Small intestine (tissue), 7 donors: ENCODE results near the gene MAML2. TPM values are rescaled to one million over a fixed set of nuclear protein-coding genes. Genes with fewer than 3 reads are reported as not detected.
A peak's percentile ranks its signal among the peaks of the same experiment; 100 is the strongest.

Source experiments
- DNase-seq, 2 donors: peaks; one replicate each; pipeline versions ENCODE4 v3.0.0 to v3.0.0-alpha.2; 2013
- FAIRE-seq: peaks from 2 replicates; lab custom pipeline; 2012; peaks lifted over from hg19 to GRCh38; lab: Jason Lieb, UNC
- H3K27ac ChIP-seq, 3 donors: one replicate each; pipeline ENCODE4 v1.5.1; 2013; ENCODE audit warnings: low read length in 2 of 3, mild to moderate bottlenecking in 2 of 3, control low read depth in 1 of 3, inconsistent platforms in 1 of 3, low read depth in 1 of 3, moderate library complexity in 1 of 3
- H3K27me3 ChIP-seq, 3 donors: one replicate each; pipeline ENCODE4 v1.6.1; 2013; ENCODE audit warnings: low read length in 3 of 3, inconsistent platforms in 1 of 3; ENCODE audit not compliant: control insufficient read depth in 3 of 3, insufficient read depth in 3 of 3
- H3K36me3 ChIP-seq, 3 donors: one replicate each; pipeline ENCODE4 v1.6.1; 2013; ENCODE audit warnings: low read length in 3 of 3, inconsistent platforms in 1 of 3, low read depth in 1 of 3, mild to moderate bottlenecking in 1 of 3, moderate library complexity in 1 of 3; ENCODE audit not compliant: control insufficient read depth in 3 of 3, insufficient read depth in 2 of 3
- H3K4me1 ChIP-seq, 3 donors: one replicate each; pipeline ENCODE4 v1.6.1; 2013; ENCODE audit warnings: low read length in 2 of 3, inconsistent platforms in 1 of 3, low read depth in 1 of 3, mild to moderate bottlenecking in 1 of 3, moderate library complexity in 1 of 3; ENCODE audit not compliant: control insufficient read depth in 3 of 3, insufficient read depth in 2 of 3
- H3K4me3 ChIP-seq, 3 donors: one replicate each; pipeline ENCODE4 v1.5.1; 2013; ENCODE audit warnings: low read length in 3 of 3, control low read depth in 1 of 3, inconsistent platforms in 1 of 3, low read depth in 1 of 3, mild to moderate bottlenecking in 1 of 3, moderate library complexity in 1 of 3
- H3K9me3 ChIP-seq, 2 donors: one replicate each; pipeline ENCODE4 v1.6.1; 2013; ENCODE audit warnings: low read depth in 1 of 2, low read length in 1 of 2; ENCODE audit not compliant: control insufficient read depth in 2 of 2, insufficient read depth in 1 of 2
- WGBS, 3 donors: extraction: QIAGEN DNeasy Blood & Tissue Kit; methylation state at CpG; one replicate each; pipeline ENCODE4 v1.1.7; 2013; 5-methylcytosine and 5-hydroxymethylcytosine counted together
- polyA plus RNA-seq, 4 donors: library from polyadenylated mRNA; stranded (reverse) in 3 of 4; unstranded in 1 of 4; fragments of 200-250 nt in 3 of 4; fragments of 120-200 nt in 1 of 4; gene quantifications; one replicate each; pipeline versions ENCODE4 v1.2.1 to v1.2.3, GENCODE V29; 2013
- donor health status: healthy with polysubstance abuse.
- donor health status: control.
- donor health status: control.
- donor health status: Bipolar disorder and iron deficiency.
- donor health status: healthy.

The MAML2 gene
- polyA plus RNA-seq, 4 donors: 0.45 to 11.6 (median 1.6) TPM

GRCh38 chr11:96107143-96107824, 235.7 kb downstream of the MAML2 start:
- Histone ChIP-seq H3K4me3 (no peak overlapping the region), H3K9me3 (no peaks in the 10 kb centered on the region), H3K27ac (no peak overlapping the region), H3K4me1 (peaks cover 0 to 15% (median 12%) of the 10 kb centered on the region in 3 donors), H3K36me3 (no peaks in the 10 kb centered on the region), H3K27me3 (no peaks in the 10 kb centered on the region)
- peak; percentile 65 to 79 for DNase-seq
- 50 to 78% (median 59%) methylated on average over 5 of the region's 5 CpGs for WGBS, 3 donors
- no peak for FAIRE-seq

- no peak overlapping the region for H3K4me3 ChIP-seq
- WGBS, 3 donors: 75 to 89% (median 88%) methylated on average over 3 of the region's 3 CpGs
- no peaks in the 10 kb centered on the region for H3K27me3 ChIP-seq
- peaks cover 0 to 15% (median 12%) of the 10 kb centered on the region in 3 donors for H3K4me1 ChIP-seq
- no peak for FAIRE-seq
- H3K36me3 ChIP-seq: no peaks in the 10 kb centered on the region
- no peaks in the 10 kb centered on the region for H3K9me3 ChIP-seq
- no peak overlapping the region for H3K27ac ChIP-seq
- DNase-seq: no peak
These were observed 236.3 kb downstream of the MAML2 start for GRCh38 chr11:96106645-96107044.

- 12 to 55% (median 37%) methylated on average over 1 of the region's 1 CpG for WGBS, 3 donors
- no peaks in the 10 kb centered on the region for H3K27me3 ChIP-seq
- H3K36me3 ChIP-seq: no peaks in the 10 kb centered on the region
- no peak for FAIRE-seq
- no peaks in the 10 kb centered on the region for H3K9me3 ChIP-seq
- no peak overlapping the region for H3K4me3 ChIP-seq
- DNase-seq: no peak
- no peak overlapping the region for H3K27ac ChIP-seq
- peaks cover 0 to 15% (median 12%) of the 10 kb centered on the region in 3 donors for H3K4me1 ChIP-seq
These were observed 237.1 kb downstream of the MAML2 start for GRCh38 chr11:96105944-96106343.

GRCh38 chr11:96105197-96105895, 237.6 kb downstream of the MAML2 start:
- H3K36me3 ChIP-seq: no peaks in the 10 kb centered on the region
- FAIRE-seq: no peak
- no peaks in the 10 kb centered on the region for H3K27me3 ChIP-seq
- H3K4me3 ChIP-seq: no peak overlapping the region
- no peak overlapping the region for H3K27ac ChIP-seq
- 48 to 69% (median 64%) methylated on average over 1 of the region's 1 CpG for WGBS, 3 donors
- H3K9me3 ChIP-seq: no peaks in the 10 kb centered on the region
- H3K4me1 ChIP-seq: peaks cover 0 to 15% (median 12%) of the 10 kb centered on the region in 3 donors
- no peak for DNase-seq

GRCh38 chr11:96104496-96104895, 238.5 kb downstream of the MAML2 start:
- Histone ChIP-seq H3K27me3 (no peaks in the 10 kb centered on the region), H3K36me3 (no peaks in the 10 kb centered on the region), H3K9me3 (no peaks in the 10 kb centered on the region), H3K4me3 (no peak overlapping the region), H3K4me1 (peaks cover 0 to 13% (median 12%) of the 10 kb centered on the region in 3 donors), H3K27ac (no peak overlapping the region)
- 20 to 59% (median 47%) methylated on average over 1 of the region's 1 CpG for WGBS, 3 donors
- no peak for FAIRE-seq
- DNase-seq: no peak

- Histone ChIP-seq H3K9me3 (no peaks in the 10 kb centered on the region), H3K4me1 (peaks cover 4 to 20% (median 15%) of the 10 kb centered on the region in 3 donors), H3K27ac (no peak overlapping the region), H3K27me3 (no peaks in the 10 kb centered on the region), H3K36me3 (no peaks in the 10 kb centered on the region), H3K4me3 (no peak overlapping the region)
- 85 to 93% (median 92%) methylated on average over 6 of the region's 6 CpGs for WGBS, 3 donors
- no peak for FAIRE-seq
- no peak for DNase-seq
These were observed 239.3 kb downstream of the MAML2 start for GRCh38 chr11:96103721-96104120.

- FAIRE-seq: no peak
- 93 to 100% (median 100%) methylated on average over 1 of the region's 1 CpG for WGBS, 3 donors
These were observed 239.9 kb downstream of the MAML2 start for GRCh38 chr11:96103102-96103501.

GRCh38 chr11:96102664-96103078, 240.3 kb downstream of the MAML2 start:
- Histone ChIP-seq H3K4me3 (no peak overlapping the region), H3K27me3 (no peaks in the 10 kb centered on the region), H3K9me3 (no peaks in the 10 kb centered on the region), H3K4me1 (peaks cover 12 to 31% (median 15%) of the 10 kb centered on the region in 3 donors), H3K27ac (no peak overlapping the region), H3K36me3 (no peaks in the 10 kb centered on the region)
- no peak for FAIRE-seq
- 62 to 89% (median 84%) methylated on average over 2 of the region's 2 CpGs for WGBS, 3 donors
- DNase-seq: no peak

More at GRCh38 chr11:96103102-96103501, 239.9 kb downstream of the MAML2 start:
- Histone ChIP-seq H3K36me3 (no peaks in the 10 kb centered on the region), H3K4me3 (no peak overlapping the region), H3K27me3 (no peaks in the 10 kb centered on the region), H3K4me1 (peaks cover 8 to 26% (median 19%) of the 10 kb centered on the region in 3 donors), H3K9me3 (no peaks in the 10 kb centered on the region), H3K27ac (no peak overlapping the region)
- DNase-seq: no peak
